Left kidney (tissue), 2 donors: Measurements from ENCODE around the gene PRMT2. TPM values are rescaled to one million over a fixed set of nuclear protein-coding genes. Genes with fewer than 3 reads are reported as not detected.
"Not testable (repeated sequence)": the region's sequence is repeated elsewhere in the genome, so short reads cannot be mapped to it uniquely, and the experiment has no call there.

Experiments
- DNase-seq: peaks from one replicate; pipeline ENCODE4 v3.0.0-alpha.2; 2013
- polyA plus RNA-seq: library from polyadenylated mRNA; unstranded; fragments of 120-200 nt; gene quantifications from one replicate; pipeline ENCODE4 v1.2.1, GENCODE V29; 2013; ENCODE audit not compliant: insufficient read length

PRMT2 gene
- polyA plus RNA-seq, 1 donor, result 119 TPM

DNA sequence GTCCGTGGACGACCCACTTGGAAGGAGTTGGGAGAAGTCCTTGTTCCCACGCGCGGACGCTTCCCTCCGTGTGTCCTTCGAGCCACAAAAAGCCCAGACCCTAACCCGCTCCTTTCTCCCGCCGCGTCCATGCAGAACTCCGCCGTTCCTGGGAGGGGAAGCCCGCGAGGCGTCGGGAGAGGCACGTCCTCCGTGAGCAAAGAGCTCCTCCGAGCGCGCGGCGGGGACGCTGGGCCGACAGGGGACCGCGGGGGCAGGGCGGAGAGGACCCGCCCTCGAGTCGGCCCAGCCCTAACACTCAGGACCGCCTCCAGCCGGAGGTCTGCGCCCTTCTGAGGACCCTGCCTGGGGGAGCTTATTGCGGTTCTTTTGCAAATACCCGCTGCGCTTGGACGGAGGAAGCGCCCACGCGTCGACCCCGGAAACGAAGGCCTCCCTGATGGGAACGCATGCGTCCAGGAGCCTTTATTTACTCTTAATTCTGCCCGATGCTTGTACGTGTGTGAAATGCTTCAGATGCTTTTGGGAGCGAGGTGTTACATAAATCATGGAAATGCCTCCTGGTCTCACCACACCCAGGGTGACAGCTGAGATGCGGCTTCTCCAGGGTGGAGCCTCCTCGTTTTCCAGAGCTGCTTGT lies 32.4 kb downstream of the PRMT2 start:
- peak; percentile 17 for DNase-seq

DNA sequence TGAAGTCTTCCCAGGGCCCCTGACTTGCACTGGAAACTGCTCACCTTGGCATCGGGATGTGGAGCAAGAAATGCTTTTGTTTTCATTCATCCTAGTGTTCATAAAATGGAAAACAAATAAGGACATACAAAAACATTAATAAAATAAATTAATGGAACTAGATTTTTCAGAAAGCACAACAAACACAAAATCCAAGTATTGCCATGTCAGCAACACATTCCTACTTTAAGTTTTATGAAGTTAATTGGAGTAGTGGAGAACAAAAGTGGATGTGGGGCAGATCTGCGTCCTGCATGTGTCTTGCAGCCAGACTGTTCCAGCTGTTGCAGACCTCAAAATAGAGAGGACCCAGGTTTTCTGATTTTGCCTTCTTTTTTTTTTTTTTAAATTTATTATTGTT lies 32.9 kb downstream of the PRMT2 start:
- no peak for DNase-seq

DNA sequence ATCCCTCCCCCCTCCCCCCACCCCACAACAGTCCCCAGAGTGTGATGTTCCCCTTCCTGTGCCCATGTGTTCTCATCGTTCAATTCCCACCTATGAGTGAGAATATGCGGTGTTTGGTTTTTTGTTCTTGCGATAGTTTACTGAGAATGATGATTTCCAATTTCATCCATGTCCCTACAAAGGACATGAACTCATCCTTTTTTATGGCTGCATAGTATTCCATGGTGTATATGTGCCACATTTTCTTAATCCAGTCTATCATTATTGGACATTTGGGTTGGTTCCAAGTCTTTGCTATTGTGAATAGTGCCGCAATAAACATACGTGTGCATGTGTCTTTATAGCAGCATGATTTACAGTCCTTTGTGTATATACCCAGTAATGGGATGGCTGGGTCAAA lies 33.4 kb downstream of the PRMT2 start:
- DNase-seq, result not testable (repeated sequence)

DNA sequence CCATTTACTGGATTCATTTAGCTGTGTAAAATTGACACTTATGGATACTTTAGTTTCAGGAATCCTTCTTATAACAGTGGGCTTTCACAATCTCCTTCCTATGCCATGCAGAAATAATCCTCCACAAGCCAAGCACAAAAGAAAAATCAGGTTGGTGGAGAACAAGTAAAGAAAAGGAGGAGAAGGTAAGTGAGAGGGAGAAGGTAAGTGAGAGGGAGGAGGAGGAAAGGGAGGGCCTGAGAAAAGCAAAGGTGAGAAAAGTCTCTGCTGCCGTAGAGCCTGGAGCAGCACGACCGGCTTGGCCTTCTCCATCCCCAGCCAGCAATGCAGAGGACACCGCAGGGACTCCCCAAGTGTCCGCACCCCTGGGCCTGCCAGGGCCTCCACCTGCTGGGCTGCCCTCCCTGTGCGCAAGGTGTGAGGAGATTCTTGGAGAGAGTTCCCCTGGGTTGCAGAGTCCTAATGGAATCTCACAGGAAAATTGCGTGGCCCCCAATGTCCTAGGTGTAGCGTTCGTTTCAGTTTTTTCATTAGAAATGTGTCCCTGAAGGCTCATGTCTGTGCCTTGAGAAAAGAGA lies 39.0 kb downstream of the PRMT2 start:
- DNase-seq, result no peak

DNA sequence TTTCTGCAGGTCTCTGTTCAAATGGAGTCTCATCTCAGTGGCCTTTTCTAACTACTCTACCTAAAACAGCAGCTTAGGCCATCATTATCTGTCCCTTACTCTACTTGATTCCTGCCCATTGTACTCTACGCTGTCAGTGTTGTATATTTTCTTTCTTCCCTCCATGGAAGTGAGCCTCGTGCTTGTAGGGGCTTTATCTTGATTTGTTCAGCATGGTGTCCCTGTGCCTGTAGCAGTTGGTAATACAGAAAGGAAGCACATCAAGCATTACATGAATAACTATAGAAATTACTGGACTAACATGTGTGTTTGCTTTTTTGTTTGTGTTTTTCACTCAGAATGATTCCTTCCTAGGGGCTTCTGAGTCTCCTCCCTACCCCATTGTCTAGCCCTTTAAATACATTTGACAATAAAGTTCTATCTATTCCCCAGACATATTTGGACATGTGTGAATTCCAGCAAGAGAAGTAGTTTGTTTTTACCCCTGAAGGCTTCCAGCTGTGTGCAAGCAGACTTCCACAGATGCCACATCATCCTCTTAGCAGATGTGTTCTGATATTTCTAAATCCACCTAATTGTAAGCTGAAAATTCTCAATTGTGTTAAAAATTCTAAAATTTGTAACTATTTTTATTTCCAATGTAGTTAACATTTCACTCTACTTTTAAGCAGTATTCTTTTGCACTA lies 40.3 kb downstream of the PRMT2 start:
- no peak for DNase-seq

DNA sequence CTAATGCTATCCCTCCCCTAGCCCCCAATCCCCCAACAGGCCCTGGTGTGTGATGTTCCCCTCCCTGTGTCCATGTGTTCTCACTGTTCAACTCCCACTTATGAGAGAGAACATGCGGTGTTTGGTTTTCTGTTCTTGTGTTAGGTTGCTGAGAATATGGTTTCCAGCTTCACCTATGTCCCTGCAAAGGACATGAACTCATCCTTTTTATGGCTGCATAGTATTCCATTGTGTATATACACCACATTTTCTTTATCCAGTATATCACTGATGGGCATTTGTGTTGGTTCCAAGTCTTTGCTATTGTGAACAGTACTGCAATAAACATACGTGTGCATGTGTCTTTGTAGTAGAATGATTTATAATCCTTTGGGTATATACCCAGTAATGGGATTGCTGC lies 41.1 kb downstream of the PRMT2 start:
- DNase-seq, result not testable (repeated sequence)

DNA sequence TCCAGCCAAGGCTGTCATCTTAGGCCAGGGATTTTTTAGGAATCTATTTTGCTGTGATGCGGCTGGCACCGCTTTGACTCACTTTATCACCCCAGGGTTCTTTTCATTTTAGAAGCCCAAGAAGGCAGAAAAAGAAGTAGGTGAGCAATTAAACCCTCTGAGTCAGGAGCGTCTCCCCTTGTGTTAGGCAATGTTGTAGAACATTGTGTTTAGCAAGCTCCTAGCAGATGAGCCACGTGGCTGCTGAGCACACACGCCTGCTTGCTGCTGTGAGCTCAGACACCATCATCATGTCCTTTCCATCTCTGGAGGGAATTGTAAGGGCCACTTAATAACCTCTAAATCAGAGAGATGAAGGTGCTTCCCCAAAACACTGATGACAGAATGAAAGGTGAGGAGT lies 46.1 kb downstream of the PRMT2 start:
- not testable (repeated sequence) for DNase-seq

DNA sequence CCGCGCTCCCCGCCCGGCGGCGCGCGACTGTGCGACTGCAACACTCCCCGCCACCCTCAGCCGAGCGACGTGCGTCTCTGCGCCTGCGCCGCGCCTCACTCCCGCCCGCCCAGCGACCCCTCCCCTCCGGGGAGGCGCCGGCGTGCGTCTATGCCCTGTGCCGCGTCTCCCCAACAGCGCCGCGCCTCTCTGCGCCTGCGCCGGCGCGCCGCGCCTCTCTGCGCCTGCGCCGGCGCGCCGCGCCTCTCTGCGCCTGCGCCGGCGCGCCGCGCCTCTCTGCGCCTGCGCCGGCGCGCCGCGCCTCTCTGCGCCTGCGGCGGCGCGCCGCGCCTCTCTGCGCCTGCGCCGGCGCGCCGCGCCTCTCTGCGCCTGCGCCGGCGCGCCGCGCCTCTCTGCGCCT lies 63.2 kb downstream of the PRMT2 start:
- not testable (repeated sequence) for DNase-seq

DNA sequence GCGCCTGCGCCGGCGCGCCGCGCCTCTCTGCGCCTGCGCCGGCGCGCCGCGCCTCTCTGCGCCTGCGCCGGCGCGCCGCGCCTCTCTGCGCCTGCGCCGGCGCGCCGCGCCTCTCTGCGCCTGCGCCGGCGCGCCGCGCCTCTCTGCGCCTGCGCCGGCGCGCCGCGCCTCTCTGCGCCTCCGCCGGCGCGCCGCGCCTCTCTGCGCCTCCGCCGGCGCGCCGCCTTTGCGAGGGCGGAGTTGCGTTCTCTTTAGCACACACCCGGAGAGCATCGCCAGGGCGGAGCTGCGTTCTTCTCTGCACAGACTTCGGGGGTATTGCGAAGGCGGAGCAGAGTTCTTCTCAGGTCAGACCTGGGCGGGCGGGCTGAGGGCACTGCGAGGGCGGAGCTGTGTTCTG lies 63.6 kb downstream of the PRMT2 start:
- DNase-seq, result not testable (repeated sequence)

Other genes with a start within 250 kb of the PRMT2 start
- 52.4 TPM for gene DIP2A, start 176.8 kb upstream of the PRMT2 start, polyA plus RNA-seq
- 3.2 TPM for gene S100B, start 30.6 kb upstream of the PRMT2 start, polyA plus RNA-seq